WTC11 (cell line): ENCODE data around the gene ARHGEF33.

Experiments used
- ETV6 ChIP-seq: sonication (generic); formaldehyde crosslinking; IDR thresholded peaks from 2 replicates; pipeline ENCODE4 v1.8.1; 2022; ENCODE audit warnings: mild to moderate bottlenecking, missing genetic modification reagents
- MLX ChIP-seq: sonication (generic); formaldehyde crosslinking; IDR thresholded peaks from 2 replicates; pipeline ENCODE4 v1.8.1; 2023; ENCODE audit warnings: mild to moderate bottlenecking, missing genetic modification reagents, moderate library complexity
- TCF7 ChIP-seq: sonication (generic); formaldehyde crosslinking; IDR thresholded peaks from 2 replicates; pipeline ENCODE4 v1.8.0; 2022; ENCODE audit warnings: mild to moderate bottlenecking, low read depth, missing genetic modification reagents, moderate library complexity
- ZNF138 ChIP-seq: sonication (generic); formaldehyde crosslinking; conservative IDR thresholded peaks from 2 replicates; pipeline ENCODE4 v1.8.1; 2022; ENCODE audit warnings: mild to moderate bottlenecking, moderate library complexity, missing genetic modification reagents
- TF ChIP-seq, protein P1 (sequence below): fragments of 200-600 bp; IDR thresholded peaks from 2 replicates; pipeline ENCODE4 v1.8.0; 2022; ENCODE audit warnings: antibody characterized with exemption
- TF ChIP-seq, protein P2 (sequence below): sonication (generic); formaldehyde crosslinking; conservative IDR thresholded peaks from 2 replicates; pipeline ENCODE4 v1.8.1; 2023; ENCODE audit warnings: mild to moderate bottlenecking, low read depth, missing genetic modification reagents, moderate library complexity

DNA sequence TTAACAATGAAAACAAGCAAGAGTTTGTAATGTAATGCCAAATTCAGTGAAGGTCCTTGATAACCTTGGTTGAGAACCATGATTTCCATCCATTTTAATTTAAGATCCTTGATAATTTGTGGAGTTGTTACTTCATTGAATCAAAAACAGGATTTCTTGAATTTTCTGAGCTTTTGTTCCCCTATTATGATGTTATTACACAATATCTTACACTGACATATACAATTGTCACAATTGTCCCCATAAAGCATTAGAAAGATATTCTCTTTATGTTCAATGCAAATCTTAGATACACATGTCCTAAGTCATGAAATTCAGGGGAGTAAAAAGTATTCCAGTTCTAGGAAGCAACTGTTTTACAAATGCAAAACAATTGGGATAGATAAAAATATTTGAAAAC is 83.6 kb downstream of the ARHGEF33 start:
- TF ChIP-seq, protein P1, sequence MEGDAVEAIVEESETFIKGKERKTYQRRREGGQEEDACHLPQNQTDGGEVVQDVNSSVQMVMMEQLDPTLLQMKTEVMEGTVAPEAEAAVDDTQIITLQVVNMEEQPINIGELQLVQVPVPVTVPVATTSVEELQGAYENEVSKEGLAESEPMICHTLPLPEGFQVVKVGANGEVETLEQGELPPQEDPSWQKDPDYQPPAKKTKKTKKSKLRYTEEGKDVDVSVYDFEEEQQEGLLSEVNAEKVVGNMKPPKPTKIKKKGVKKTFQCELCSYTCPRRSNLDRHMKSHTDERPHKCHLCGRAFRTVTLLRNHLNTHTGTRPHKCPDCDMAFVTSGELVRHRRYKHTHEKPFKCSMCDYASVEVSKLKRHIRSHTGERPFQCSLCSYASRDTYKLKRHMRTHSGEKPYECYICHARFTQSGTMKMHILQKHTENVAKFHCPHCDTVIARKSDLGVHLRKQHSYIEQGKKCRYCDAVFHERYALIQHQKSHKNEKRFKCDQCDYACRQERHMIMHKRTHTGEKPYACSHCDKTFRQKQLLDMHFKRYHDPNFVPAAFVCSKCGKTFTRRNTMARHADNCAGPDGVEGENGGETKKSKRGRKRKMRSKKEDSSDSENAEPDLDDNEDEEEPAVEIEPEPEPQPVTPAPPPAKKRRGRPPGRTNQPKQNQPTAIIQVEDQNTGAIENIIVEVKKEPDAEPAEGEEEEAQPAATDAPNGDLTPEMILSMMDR, result no peak
- TF ChIP-seq ZNF138, result no peak
- TF ChIP-seq, protein P2, sequence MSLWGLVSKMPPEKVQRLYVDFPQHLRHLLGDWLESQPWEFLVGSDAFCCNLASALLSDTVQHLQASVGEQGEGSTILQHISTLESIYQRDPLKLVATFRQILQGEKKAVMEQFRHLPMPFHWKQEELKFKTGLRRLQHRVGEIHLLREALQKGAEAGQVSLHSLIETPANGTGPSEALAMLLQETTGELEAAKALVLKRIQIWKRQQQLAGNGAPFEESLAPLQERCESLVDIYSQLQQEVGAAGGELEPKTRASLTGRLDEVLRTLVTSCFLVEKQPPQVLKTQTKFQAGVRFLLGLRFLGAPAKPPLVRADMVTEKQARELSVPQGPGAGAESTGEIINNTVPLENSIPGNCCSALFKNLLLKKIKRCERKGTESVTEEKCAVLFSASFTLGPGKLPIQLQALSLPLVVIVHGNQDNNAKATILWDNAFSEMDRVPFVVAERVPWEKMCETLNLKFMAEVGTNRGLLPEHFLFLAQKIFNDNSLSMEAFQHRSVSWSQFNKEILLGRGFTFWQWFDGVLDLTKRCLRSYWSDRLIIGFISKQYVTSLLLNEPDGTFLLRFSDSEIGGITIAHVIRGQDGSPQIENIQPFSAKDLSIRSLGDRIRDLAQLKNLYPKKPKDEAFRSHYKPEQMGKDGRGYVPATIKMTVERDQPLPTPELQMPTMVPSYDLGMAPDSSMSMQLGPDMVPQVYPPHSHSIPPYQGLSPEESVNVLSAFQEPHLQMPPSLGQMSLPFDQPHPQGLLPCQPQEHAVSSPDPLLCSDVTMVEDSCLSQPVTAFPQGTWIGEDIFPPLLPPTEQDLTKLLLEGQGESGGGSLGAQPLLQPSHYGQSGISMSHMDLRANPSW, result no peak
- no peak for TF ChIP-seq MLX (CRISPR knock-in tag)
- TF ChIP-seq TCF7, result no peak
- TF ChIP-seq ETV6 (CRISPR knock-in tag), result no peak
